Psoas muscle (tissue), 8 donors: Measurements from ENCODE around the gene PRPF6. TPM values are rescaled to one million over a fixed set of nuclear protein-coding genes. Genes with fewer than 3 reads are reported as not detected.

Source experiments
- ATAC-seq, 4 donors: fragments of 200-7000 bp; cut with Tn5 transposase; one replicate each; pipeline ENCODE4 v1.9.1; 2020; ENCODE audit warnings: moderate library complexity in 3 of 4, mild to moderate bottlenecking in 2 of 4
- DNase-seq, 2 donors: peaks; one replicate each; pipeline ENCODE4 v3.0.0-alpha.2; 2020
- H3K27ac ChIP-seq: fragments of 200-600 bp; one replicate; pipeline ENCODE4 v1.8.0; 2022
- H3K27me3 ChIP-seq, 3 donors: fragments of 200-600 bp in 1 of 3; one replicate each; pipeline versions ENCODE4 v1.6.1 to v1.8.0; 2013 to 2022; ENCODE audit warnings: low read length in 2 of 3, mild to moderate bottlenecking in 2 of 3, moderate library complexity in 1 of 3; ENCODE audit not compliant: insufficient read depth in 3 of 3
- H3K36me3 ChIP-seq, 2 donors: fragments of 200-600 bp in 1 of 2; one replicate each; pipeline versions ENCODE4 v1.6.1 to v1.8.0; 2013 to 2022; ENCODE audit warnings: low read depth in 1 of 2, mild to moderate bottlenecking in 1 of 2, moderate library complexity in 1 of 2; ENCODE audit not compliant: insufficient read depth in 1 of 2
- H3K4me1 ChIP-seq: fragments of 200-600 bp; one replicate; pipeline ENCODE4 v1.8.0; 2022
- H3K4me3 ChIP-seq: fragments of 200-600 bp; one replicate; pipeline ENCODE4 v1.8.0; 2022; ENCODE audit warnings: mild to moderate bottlenecking
- H3K9me3 ChIP-seq: fragments of 200-600 bp; one replicate; pipeline ENCODE4 v1.8.0; 2022
- whole genome bisulfite sequencing, 3 donors: extraction: QIAGEN DNeasy Blood & Tissue Kit; methylation state at CpG; one replicate each; pipeline versions ENCODE4 v1.1.6 to v1.1.7; 2013; 5-methylcytosine and 5-hydroxymethylcytosine counted together
- intact Hi-C, 2 donors: fragments of 100-400 bp; cut with DNase I; formaldehyde crosslinking; loops; one replicate each; pipeline versions ENCODE4 v1.11.0 to v1.14.2; 2022
- polyA plus RNA-seq, 3 donors: library from polyadenylated mRNA; stranded (reverse); fragments of 200-250 nt; gene quantifications; one replicate each; pipeline ENCODE4 v1.2.3, GENCODE V29; 2013
- total RNA-seq, 4 donors: library from RNA; stranded (reverse); fragmentation: NEBNext Ultra II Directional in 2 of 4; extraction: Animal tissue kit (Norgen Biotek cat#: 25700) in 2 of 4; gene quantifications; one replicate each; pipeline versions ENCODE4 v1.2.1 to v1.2.4, GENCODE V29; 2021 to 2023
- TF ChIP-seq, protein P1 (sequence below): fragments of 200-600 bp; IDR thresholded peaks from one replicate; pipeline ENCODE4 v1.8.0; 2022; ENCODE audit warnings: antibody characterized with exemption
- donor health status: healthy with polysubstance abuse.
- donor health status: DM: no; HTN: no; CAD: no; lungs with moderate emphysema.
- donor health status: Bipolar disorder and iron deficiency.
- donor health status: healthy.
- donor health status: DM: yes; HTN: yes; CAD: no.
- donor health status: DM: no; HTN: no; CAD: no.
- donor health status: DM: no; HTN: no; CAD: no.
- donor health status: DM: yes; HTN: yes; CAD: no.

PRPF6 gene
- total and polyA plus RNA-seq, 7 donors: 38.8 to 75.4 (median 56.8) TPM

DNA sequence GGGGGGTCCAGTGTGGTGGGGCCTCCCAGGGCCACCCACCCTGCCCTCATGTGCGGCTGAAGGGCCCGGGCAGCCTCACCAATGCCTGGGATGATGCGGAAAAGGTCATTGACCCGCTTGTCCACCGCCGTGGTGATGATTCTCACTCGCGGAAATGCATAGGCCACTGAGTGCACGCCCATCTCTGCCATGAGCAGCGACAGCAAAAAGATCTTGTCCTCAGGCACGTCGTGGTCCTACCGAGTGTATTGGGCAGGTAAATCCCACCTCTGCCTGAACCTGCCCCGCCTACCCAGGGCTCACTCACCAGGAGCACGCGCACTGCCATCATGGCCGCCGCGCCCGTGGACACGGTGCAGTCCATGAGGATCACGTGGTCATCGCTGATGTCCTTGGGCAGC, 40.9 kb upstream of the PRPF6 start:
- no peak overlapping the region for H3K27ac ChIP-seq
- DNase-seq (peak in 1 of 2 donors; percentile 48), ATAC-seq (no peak)
- peaks cover 6% of the 10 kb centered on the region for H3K4me1 ChIP-seq
- 85 to 92% (median 87%) methylated on average over 22 to 23 of the region's 23 CpGs for WGBS, 3 donors
- H3K9me3 ChIP-seq: no peaks in the 10 kb centered on the region
- H3K4me3 ChIP-seq: no peak overlapping the region
- TF ChIP-seq, protein P1, sequence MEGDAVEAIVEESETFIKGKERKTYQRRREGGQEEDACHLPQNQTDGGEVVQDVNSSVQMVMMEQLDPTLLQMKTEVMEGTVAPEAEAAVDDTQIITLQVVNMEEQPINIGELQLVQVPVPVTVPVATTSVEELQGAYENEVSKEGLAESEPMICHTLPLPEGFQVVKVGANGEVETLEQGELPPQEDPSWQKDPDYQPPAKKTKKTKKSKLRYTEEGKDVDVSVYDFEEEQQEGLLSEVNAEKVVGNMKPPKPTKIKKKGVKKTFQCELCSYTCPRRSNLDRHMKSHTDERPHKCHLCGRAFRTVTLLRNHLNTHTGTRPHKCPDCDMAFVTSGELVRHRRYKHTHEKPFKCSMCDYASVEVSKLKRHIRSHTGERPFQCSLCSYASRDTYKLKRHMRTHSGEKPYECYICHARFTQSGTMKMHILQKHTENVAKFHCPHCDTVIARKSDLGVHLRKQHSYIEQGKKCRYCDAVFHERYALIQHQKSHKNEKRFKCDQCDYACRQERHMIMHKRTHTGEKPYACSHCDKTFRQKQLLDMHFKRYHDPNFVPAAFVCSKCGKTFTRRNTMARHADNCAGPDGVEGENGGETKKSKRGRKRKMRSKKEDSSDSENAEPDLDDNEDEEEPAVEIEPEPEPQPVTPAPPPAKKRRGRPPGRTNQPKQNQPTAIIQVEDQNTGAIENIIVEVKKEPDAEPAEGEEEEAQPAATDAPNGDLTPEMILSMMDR: no peak
- H3K36me3 ChIP-seq: peaks cover 5 to 75% of the 10 kb centered on the region in 2 donors
- intact Hi-C loops: no loop called here
- no peaks in the 10 kb centered on the region for H3K27me3 ChIP-seq

- no peak overlapping the region for H3K4me3 ChIP-seq
- intact Hi-C loops: no loop called here
- H3K4me1 ChIP-seq: peaks cover 12% of the 10 kb centered on the region
- DNase-seq: peak; percentile 21 to 51
- no peak overlapping the region for H3K27ac ChIP-seq
- no peaks in the 10 kb centered on the region for H3K9me3 ChIP-seq
- TF ChIP-seq, protein P1: no peak
- H3K36me3 ChIP-seq: peaks cover 5 to 75% of the 10 kb centered on the region in 2 donors
- no peaks in the 10 kb centered on the region for H3K27me3 ChIP-seq
- no peak for ATAC-seq
- 89 to 92% (median 90%) methylated on average over 58 of the region's 58 CpGs for WGBS, 3 donors
These were observed 40.3 kb upstream of the PRPF6 start for GRCh38 chr20:63940472-63941266.

- DNase-seq: peak; percentile 70 to 80
- H3K4me3 ChIP-seq: no peak overlapping the region
- WGBS, 3 donors: 69 to 78% (median 76%) methylated on average over 27 to 35 of the region's 39 CpGs
- peaks cover 5 to 75% of the 10 kb centered on the region in 2 donors for H3K36me3 ChIP-seq
- H3K27ac ChIP-seq: peak overlapping the region; percentile 23
- TF ChIP-seq, protein P1: no peak
- intact Hi-C loops: no loop called here
- peaks cover 19% of the 10 kb centered on the region for H3K4me1 ChIP-seq
- H3K27me3 ChIP-seq: no peaks in the 10 kb centered on the region
- H3K9me3 ChIP-seq: no peaks in the 10 kb centered on the region
- ATAC-seq: peak in 1 of 4 donors; percentile 8
These were observed 39.5 kb upstream of the PRPF6 start for GRCh38 chr20:63941282-63942081.

- WGBS, 3 donors: 56 to 69% (median 69%) methylated on average over 28 to 30 of the region's 30 CpGs
- peak overlapping the region; percentile 69 for H3K27ac ChIP-seq
- peaks cover 5 to 75% of the 10 kb centered on the region in 2 donors for H3K36me3 ChIP-seq
- no peaks in the 10 kb centered on the region for H3K9me3 ChIP-seq
- peak; percentile 35 to 71 for DNase-seq
- H3K4me3 ChIP-seq: no peak overlapping the region
- TF ChIP-seq, protein P1: no peak
- H3K27me3 ChIP-seq: no peaks in the 10 kb centered on the region
- ATAC-seq: no peak
- peaks cover 28% of the 10 kb centered on the region for H3K4me1 ChIP-seq
- intact Hi-C loops: no loop called here
These were observed 38.5 kb upstream of the PRPF6 start for GRCh38 chr20:63942250-63942951.
